HepG2 (cell line): Measurements from ENCODE around the gene MOCS1. TPM values are rescaled to one million over a fixed set of nuclear protein-coding genes. Genes with fewer than 3 reads are reported as not detected.

Experiments used
- ATAC-seq: fragments of 200-7000 bp; cut with Tn5 transposase; 3 replicates; pipeline ENCODE4 v1.9.1; 2020; ENCODE audit warnings: mild to moderate bottlenecking, moderate library complexity
- BruUV-seq: library from RNA; stranded (reverse); fragments of 400-500 nt; replicated peaks from 2 replicates; lab custom pipeline; 2021; lab: Mats Ljungman, UMichigan
- CTCF ChIA-PET: fragments of 300-600 bp; formaldehyde crosslinking; extraction: SDS; loops from one replicate; lab custom pipeline; 2021; ENCODE audit warnings: low total read pairs, inconsistent platforms, low intra/inter-chr PET ratio; lab: Yijun Ruan, JAX
- POLR2A ChIA-PET: fragments of 350-600 bp; sonication (Branson Sonifier 250); formaldehyde crosslinking; loops from one replicate; lab custom pipeline; 2020; ENCODE audit warnings: antibody characterized with exemption, inconsistent platforms; lab: Yijun Ruan, JAX
- DNase-seq: peaks from one replicate; pipeline ENCODE4 v3.0.0-alpha.2; 2015; ENCODE audit warnings: low spot score
- FAIRE-seq: peaks from 3 replicates; lab custom pipeline; 2011; peaks lifted over from hg19 to GRCh38; lab: Jason Lieb, UNC
- H2AFZ ChIP-seq: one replicate; pipeline ENCODE4 v1.6.1; 2011; ENCODE audit warnings: low read length, inconsistent platforms
- H3K27ac ChIP-seq: fragments of 300-600 bp; 3 replicates; pipeline ENCODE4 v1.8.0; 2011; ENCODE audit warnings: mixed run types, mild to moderate bottlenecking, mixed read lengths, low read length, inconsistent platforms; ENCODE audit not compliant: insufficient read depth; ENCODE audit errors: extremely low read length
- H3K27me3 ChIP-seq, 2 experiments: fragments of 200-600 bp in 1 of 2; 2 replicates in 1 of 2; 3 replicates in 1 of 2; pipeline versions ENCODE4 v1.6.0 to v1.8.0; 2011; ENCODE audit warnings: low read length in 2 of 2, mild to moderate bottlenecking in 2 of 2, moderate library complexity in 2 of 2, inconsistent platforms in 1 of 2; ENCODE audit not compliant: insufficient read depth in 2 of 2, control insufficient read depth in 1 of 2
- H3K36me3 ChIP-seq, 2 experiments: fragments of 200-600 bp in 1 of 2; replicated peaks in 1 of 2; 2 replicates in 1 of 2; 3 replicates in 1 of 2; pipeline versions ENCODE4 v1.5.1 to v1.8.0; 2011; ENCODE audit warnings: low read length in 2 of 2, inconsistent platforms in 1 of 2; ENCODE audit not compliant: insufficient read depth in 2 of 2, control insufficient read depth in 1 of 2
- H3K4me1 ChIP-seq: 2 replicates; pipeline ENCODE4 v1.5.1; 2012; ENCODE audit warnings: low read length, inconsistent platforms; ENCODE audit not compliant: insufficient read depth
- H3K4me2 ChIP-seq: 2 replicates; pipeline ENCODE4 v1.6.0; 2011; ENCODE audit warnings: low read depth, low read length, inconsistent platforms
- H3K4me3 ChIP-seq, 3 experiments: fragments of 200-600 bp in 1 of 3; sonication (generic), shearing (Covaris generic) in 1 of 3; replicated peaks in 1 of 3; 2 replicates each; pipeline ENCODE4 v1.5.1; 2011 to 2016; ENCODE audit warnings: low read length in 3 of 3, inconsistent platforms in 2 of 3, low read depth in 2 of 3, mild to moderate bottlenecking in 2 of 3, control low read depth in 1 of 3, mixed read lengths in 1 of 3; ENCODE audit not compliant: insufficient read depth in 1 of 3
- H3K79me2 ChIP-seq: one replicate; pipeline ENCODE4 v1.6.1; 2011; ENCODE audit warnings: low read length, inconsistent platforms; ENCODE audit not compliant: insufficient read depth
- H3K9ac ChIP-seq: 2 replicates; pipeline ENCODE4 v1.6.0; 2011; ENCODE audit warnings: mild to moderate bottlenecking, low read depth, low read length, inconsistent platforms; ENCODE audit not compliant: insufficient read depth
- H3K9me3 ChIP-seq: 2 replicates; pipeline ENCODE4 v1.5.1; 2012; ENCODE audit warnings: mild to moderate bottlenecking, low read length
- H4K20me1 ChIP-seq: 2 replicates; pipeline ENCODE4 v1.6.0; 2011; ENCODE audit warnings: inconsistent platforms, mild to moderate bottlenecking, low read length, moderate library complexity; ENCODE audit not compliant: insufficient read depth
- GATAD2A ChIP-seq: IDR thresholded peaks from 2 replicates; pipeline ENCODE4 v1.6.1; 2016
- HNRNPK ChIP-seq: fragments of 200-400 bp; formaldehyde crosslinking; IDR thresholded peaks from 2 replicates; pipeline ENCODE4 v1.6.1; 2018; ENCODE audit warnings: low read length, low read depth, moderate library complexity, mild to moderate bottlenecking; ENCODE audit not compliant: poor library complexity, severe bottlenecking
- HOXD1 ChIP-seq: sonication (generic); formaldehyde crosslinking; IDR thresholded peaks from 2 replicates; pipeline ENCODE4 v1.5.0; 2020; ENCODE audit warnings: missing genetic modification reagents
- PHF20 ChIP-seq: sonication (generic); formaldehyde crosslinking; IDR thresholded peaks from 2 replicates; pipeline ENCODE4 v1.5.0; 2020; ENCODE audit warnings: mild to moderate bottlenecking, missing genetic modification reagents
- REXO4 ChIP-seq: sonication (generic); formaldehyde crosslinking; IDR thresholded peaks from 2 replicates; pipeline ENCODE4 v1.8.0; 2022; ENCODE audit warnings: missing genetic modification reagents, mild to moderate bottlenecking, borderline replicate concordance
- SP2 ChIP-seq: sonication (generic); formaldehyde crosslinking; IDR thresholded peaks from 2 replicates; pipeline ENCODE4 v1.5.1; 2020; ENCODE audit warnings: mild to moderate bottlenecking, missing genetic modification reagents
- ZBTB3 ChIP-seq: sonication (generic); formaldehyde crosslinking; IDR thresholded peaks from 2 replicates; pipeline ENCODE4 v1.4.0; 2020; ENCODE audit warnings: low read depth, mild to moderate bottlenecking, moderate library complexity, missing genetic modification reagents, borderline replicate concordance
- ZFP62 ChIP-seq: sonication (generic); formaldehyde crosslinking; IDR thresholded peaks from 2 replicates; pipeline ENCODE4 v1.4.0; 2020; ENCODE audit warnings: missing genetic modification reagents
- ZNF530 ChIP-seq: sonication (generic); formaldehyde crosslinking; IDR thresholded peaks from 2 replicates; pipeline ENCODE4 v1.5.0; 2020; ENCODE audit warnings: low read depth, mild to moderate bottlenecking, missing genetic modification reagents
- ZNF891 ChIP-seq: sonication (generic); formaldehyde crosslinking; IDR thresholded peaks from 2 replicates; pipeline ENCODE4 v1.5.0; 2020; ENCODE audit warnings: mild to moderate bottlenecking, missing genetic modification reagents
- WGBS: methylation state at CpG from one replicate; pipeline ENCODE4 v1.1.6; 2017; ENCODE audit warnings: low lambda C conversion rate; 5-methylcytosine and 5-hydroxymethylcytosine counted together
- in situ Hi-C: cut with HindIII; loops from 2 replicates; pipeline ENCODE4 v1.10.0; 2017; ENCODE audit warnings: low pct_unique_long_range_greater_than_20kb; ENCODE audit not compliant: extremely low pct_ligation_motif_present
- intact Hi-C: fragments of 100-400 bp; cut with micrococcal nuclease; formaldehyde crosslinking; loops from one replicate; pipeline ENCODE4 v1.10.0; 2022; ENCODE audit not compliant: unreplicated experiment
- polyA plus RNA-seq, 8 experiments: library from polyadenylated mRNA; depleted of rRNA in 3 of 8; stranded (reverse) in 7 of 8; unstranded in 1 of 8; fragments of >200 nt; fragmentation: Illumina TruSeq in 4 of 8; extraction: Trizol in 4 of 8; gene quantifications; 2 replicates each; pipeline versions ENCODE4 v1.2.1 to v1.2.3, GENCODE V29; 2011 to 2016; ENCODE audit warnings: low read depth in 4 of 8, missing spikeins in 1 of 8, mixed read lengths in 1 of 8; ENCODE audit not compliant: insufficient read depth in 1 of 8
- total RNA-seq, 5 experiments: library from RNA; depleted of rRNA; stranded (reverse); fragments of >200 nt; fragmentation: Illumina TruSeq; extraction: Trizol; gene quantifications; 2 replicates each; pipeline ENCODE4 v1.2.3, GENCODE V29; 2016; ENCODE audit warnings: low read depth in 1 of 5
- TF ChIP-seq, protein P1 (sequence below): sonication (generic); formaldehyde crosslinking; conservative IDR thresholded peaks from 2 replicates; pipeline ENCODE4 v1.5.0; 2020; ENCODE audit warnings: missing genetic modification reagents
- TF ChIP-seq, protein P2 (sequence below): sonication (generic); formaldehyde crosslinking; IDR thresholded peaks from 2 replicates; pipeline ENCODE4 v1.5.0; 2020; ENCODE audit warnings: missing genetic modification reagents

MOCS1 gene
- total and polyA plus RNA-seq, 2 of the 13 experiments (the other 11 are each of a cell fraction or from before 2014, with no cell fraction given) = 5.3 to 11.7 TPM

DNA sequence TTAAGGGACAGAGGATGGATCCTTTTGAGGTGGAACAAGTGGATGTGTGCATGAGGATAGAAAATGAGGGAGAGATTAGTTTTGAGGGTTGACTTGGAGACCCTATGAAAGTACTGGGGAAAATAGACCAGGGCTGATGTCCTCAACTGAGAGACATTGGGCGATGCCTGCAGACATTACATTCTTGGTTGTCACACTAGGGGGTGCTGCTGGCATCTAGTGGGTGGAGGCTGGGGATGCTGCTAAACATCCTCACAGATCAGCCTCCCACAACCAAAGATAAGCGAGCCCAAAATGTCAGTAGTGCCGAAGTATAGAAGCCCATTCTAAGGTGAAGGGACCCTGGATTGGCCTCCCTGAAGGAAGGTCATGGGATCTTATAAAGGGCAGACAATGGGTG, 63.3 kb downstream of the MOCS1 start:
- H3K27ac ChIP-seq = no peak overlapping the region
- no peak overlapping the region for H3K9ac ChIP-seq
- in situ Hi-C loops = no loop called here
- no TSS peak for BruUV-seq
- no peaks in the 10 kb centered on the region for H3K36me3 ChIP-seq
- H3K27me3 ChIP-seq = no peaks in the 10 kb centered on the region; a peak in 1 of 5 replicates
- POLR2A ChIA-PET = no interaction called here
- H3K4me1 ChIP-seq = no peaks in the 10 kb centered on the region
- no peaks in the 10 kb centered on the region for H4K20me1 ChIP-seq
- no peak overlapping the region for H3K4me2 ChIP-seq
- intact Hi-C loops = no loop called here
- TF ChIP-seq, protein P1, sequence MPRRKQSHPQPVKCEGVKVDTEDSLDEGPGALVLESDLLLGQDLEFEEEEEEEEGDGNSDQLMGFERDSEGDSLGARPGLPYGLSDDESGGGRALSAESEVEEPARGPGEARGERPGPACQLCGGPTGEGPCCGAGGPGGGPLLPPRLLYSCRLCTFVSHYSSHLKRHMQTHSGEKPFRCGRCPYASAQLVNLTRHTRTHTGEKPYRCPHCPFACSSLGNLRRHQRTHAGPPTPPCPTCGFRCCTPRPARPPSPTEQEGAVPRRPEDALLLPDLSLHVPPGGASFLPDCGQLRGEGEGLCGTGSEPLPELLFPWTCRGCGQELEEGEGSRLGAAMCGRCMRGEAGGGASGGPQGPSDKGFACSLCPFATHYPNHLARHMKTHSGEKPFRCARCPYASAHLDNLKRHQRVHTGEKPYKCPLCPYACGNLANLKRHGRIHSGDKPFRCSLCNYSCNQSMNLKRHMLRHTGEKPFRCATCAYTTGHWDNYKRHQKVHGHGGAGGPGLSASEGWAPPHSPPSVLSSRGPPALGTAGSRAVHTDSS = no peak
- no peak for TF ChIP-seq ZNF891 (CRISPR knock-in tag)
- TF ChIP-seq PHF20 (CRISPR knock-in tag) = no peak
- TF ChIP-seq HNRNPK = no peak
- no peak for TF ChIP-seq REXO4 (CRISPR knock-in tag)
- TF ChIP-seq HOXD1 (CRISPR knock-in tag) = no peak
- no peak for TF ChIP-seq ZBTB3 (CRISPR knock-in tag)
- TF ChIP-seq ZNF530 (CRISPR knock-in tag) = no peak
- TF ChIP-seq GATAD2A (CRISPR knock-in tag) = no peak
- no peak for TF ChIP-seq ZFP62
- TF ChIP-seq, protein P2, sequence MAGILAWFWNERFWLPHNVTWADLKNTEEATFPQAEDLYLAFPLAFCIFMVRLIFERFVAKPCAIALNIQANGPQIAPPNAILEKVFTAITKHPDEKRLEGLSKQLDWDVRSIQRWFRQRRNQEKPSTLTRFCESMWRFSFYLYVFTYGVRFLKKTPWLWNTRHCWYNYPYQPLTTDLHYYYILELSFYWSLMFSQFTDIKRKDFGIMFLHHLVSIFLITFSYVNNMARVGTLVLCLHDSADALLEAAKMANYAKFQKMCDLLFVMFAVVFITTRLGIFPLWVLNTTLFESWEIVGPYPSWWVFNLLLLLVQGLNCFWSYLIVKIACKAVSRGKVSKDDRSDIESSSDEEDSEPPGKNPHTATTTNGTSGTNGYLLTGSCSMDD = no peak
- no peak for TF ChIP-seq SP2 (CRISPR knock-in tag)
- no peak overlapping the region for H2AFZ ChIP-seq
- H3K79me2 ChIP-seq = no peaks in the 10 kb centered on the region
- no peak overlapping the region for H3K4me3 ChIP-seq
- WGBS = 69% methylated on average over 3 of the region's 3 CpGs
- DNase-seq (no peak), FAIRE-seq (no peak), ATAC-seq (no peak)
- CTCF ChIA-PET = no interaction called here
- H3K9me3 ChIP-seq = no peaks in the 10 kb centered on the region
